HL-60/S4 (cell line): ENCODE data around the gene CARM1.
"Not testable (repeated sequence)": the region's sequence is repeated elsewhere in the genome, so short reads cannot be mapped to it uniquely, and the experiment has no call there.

ENCODE experiments used
- in situ Hi-C: fragments of 300-500 bp; cut with MboI; formaldehyde crosslinking; loops from 2 replicates; pipeline ENCODE4 v1.14.3; 2022; ENCODE audit warnings: low sequenced_read_pairs

The CARM1 gene

GRCh38 chr19:10870955-10871603 is at the start of gene CARM1:
CARM1 (plus strand) TSS chr19:10871553; CDS start chr19:10871703, 150 bp downstream.
- in situ Hi-C loops, result no loop called here

GRCh38 chr19:10823690-10824089 is 47.7 kb upstream of the CARM1 start:
- in situ Hi-C loops, result no loop called here

- in situ Hi-C loops, result no loop called here
These were observed 45.1 kb upstream of the CARM1 start for GRCh38 chr19:10826231-10826630.

GRCh38 chr19:10826846-10827245 is 44.5 kb upstream of the CARM1 start:
- in situ Hi-C loops, result no loop called here

GRCh38 chr19:10828981-10829821 is 42.2 kb upstream of the CARM1 start:
- in situ Hi-C loops, result no loop called here

GRCh38 chr19:10829967-10830366 is 41.4 kb upstream of the CARM1 start:
- in situ Hi-C loops, result no loop called here

GRCh38 chr19:10830370-10830769 is 41.0 kb upstream of the CARM1 start:
- in situ Hi-C loops, result no loop called here

- in situ Hi-C loops, result no loop called here
These were observed 40.2 kb upstream of the CARM1 start for GRCh38 chr19:10830931-10831779.

GRCh38 chr19:10831987-10832938 is 39.1 kb upstream of the CARM1 start:
- in situ Hi-C loops, result no loop called here

GRCh38 chr19:10832939-10833296 is 38.4 kb upstream of the CARM1 start:
- in situ Hi-C loops, result no loop called here

- in situ Hi-C loops, result no loop called here
These were observed 36.1 kb upstream of the CARM1 start for GRCh38 chr19:10835089-10835753.

- in situ Hi-C loops, result no loop called here
These were observed 35.4 kb upstream of the CARM1 start, which contains the start of gene TMED1 for GRCh38 chr19:10835754-10836478. TMED1 (minus strand) TSS chr19:10836212; CDS start chr19:10836191, 21 bp downstream.

- in situ Hi-C loops, result no loop called here
These were observed 34.6 kb upstream of the CARM1 start for GRCh38 chr19:10836479-10837330.

GRCh38 chr19:10837649-10838048 is 33.7 kb upstream of the CARM1 start:
- in situ Hi-C loops, result not testable (repeated sequence)

- in situ Hi-C loops, result no loop called here
These were observed 33.0 kb upstream of the CARM1 start for GRCh38 chr19:10838377-10838776.

- in situ Hi-C loops, result no loop called here
These were observed 32.0 kb upstream of the CARM1 start for GRCh38 chr19:10839114-10840050.

GRCh38 chr19:10842788-10843187 is 28.6 kb upstream of the CARM1 start:
- in situ Hi-C loops, result no loop called here
